ENCODE measurements around the gene TAC4. TPM values are rescaled to one million over a fixed set of nuclear protein-coding genes. Genes with fewer than 3 reads are reported as not detected.

TAC4 gene
- total and polyA plus RNA-seq, 3 experiments from 2014 or later: not detected

DNA sequence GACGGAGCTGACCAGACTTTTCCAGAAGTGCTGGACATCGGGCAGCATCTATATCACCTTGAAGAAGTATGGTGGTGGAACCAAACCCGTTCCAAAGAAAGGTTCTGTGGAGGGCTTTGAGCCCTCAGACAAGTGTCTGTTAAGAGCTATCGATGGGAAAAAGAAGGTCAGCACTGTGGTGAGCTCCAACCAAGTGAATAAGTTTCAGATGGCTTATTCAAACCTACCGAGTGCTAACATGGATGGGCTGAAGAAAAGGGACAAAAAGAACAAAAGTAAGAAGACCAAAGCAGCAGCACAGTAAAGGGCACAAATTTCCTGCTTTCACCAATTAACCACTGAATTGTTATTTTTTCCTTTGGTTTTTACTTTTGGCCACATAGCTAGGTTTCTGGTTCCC is 52.5 kb downstream of the TAC4 start:
- Histone ChIP-seq H3K36me3 (ENCODE audit: insufficient read depth, low read length) (peaks cover 61% of the 10 kb centered on the region), H3K27ac (ENCODE audit: low read depth, low read length) (no peak overlapping the region), H3K4me3 (ENCODE audit: low read length) (no peak overlapping the region), H3K4me1 (ENCODE audit: insufficient read depth, low read length) (peaks cover 38% of the 10 kb centered on the region), H3K27me3 (ENCODE audit: insufficient read depth, low read length, poor library complexity, severe bottlenecking) (no peaks in the 10 kb centered on the region), H3K9me3 (ENCODE audit: low read length) (no peaks in the 10 kb centered on the region)
- no peak for DNase-seq
- H3K36me3 Mint-ChIP-seq: peaks cover 10 to 91% (median 18%) of the 10 kb centered on the region in 3 donors
- no peaks in the 10 kb centered on the region for H3K27me3 Mint-ChIP-seq
- ChIA-PET POLR2A (no interaction called here), CTCF (interaction anchor here (1.5 kb wide), 1 partner anchor 238 kb away, joined by 3 read pairs; no protein-coding TSS in a partner anchor)
- H3K27ac Mint-ChIP-seq: peak overlapping the region in 5 of 8 donors; percentile 21 to 87 (median 72)
- H3K4me1 Mint-ChIP-seq: peaks cover 65 to 82% (median 78%) of the 10 kb centered on the region in 3 donors
- H3K9me3 Mint-ChIP-seq: no peaks in the 10 kb centered on the region
- H3K4me3 Mint-ChIP-seq: peak overlapping the region in 6 of 7 donors; percentile 9 to 78 (median 56)

DNA sequence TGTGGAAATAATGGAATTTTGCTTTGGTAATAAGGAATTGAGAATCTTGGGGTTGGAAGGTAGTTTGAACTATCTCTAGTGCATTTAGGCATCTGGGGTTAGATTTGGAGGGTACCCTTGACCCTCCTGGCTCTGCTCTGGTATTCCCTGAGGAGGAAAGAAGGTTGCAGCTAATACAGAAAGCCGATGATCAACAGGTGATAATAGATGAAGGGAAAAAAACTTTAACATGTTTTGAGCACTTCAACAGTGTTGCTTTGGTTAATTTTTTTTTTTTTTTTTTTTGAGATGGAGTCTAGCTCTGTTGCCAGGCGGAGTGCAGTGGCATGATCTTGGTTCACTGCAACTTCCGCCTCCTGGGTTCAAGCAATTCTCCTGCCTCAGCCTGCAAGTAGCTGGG is 54.6 kb downstream of the TAC4 start:
- H3K9me3 ChIP-seq (ENCODE audit: low read length): no peaks in the 10 kb centered on the region
- Mint-ChIP-seq H3K27ac (peak overlapping the region in 3 of 8 donors; percentile 20 to 66 (median 62)), H3K36me3 (peaks cover 5 to 91% (median 13%) of the 10 kb centered on the region in 3 donors), H3K9me3 (no peaks in the 10 kb centered on the region), H3K4me3 (peak overlapping the region in 1 of 7 donors; percentile 12), H3K4me1 (peaks cover 66 to 83% (median 80%) of the 10 kb centered on the region in 3 donors), H3K27me3 (no peaks in the 10 kb centered on the region)
- H3K4me1 ChIP-seq (ENCODE audit: insufficient read depth, low read length): peaks cover 41% of the 10 kb centered on the region
- H3K4me3 ChIP-seq (ENCODE audit: low read length): no peak overlapping the region
- ChIA-PET CTCF (interaction anchor here (1.0 to 2.2 kb wide), 4 partner anchors 29 to 223 kb away, joined by 3 to 5 read pairs (median 4); partner anchors contain the start of genes FAM117A and SLC35B1), POLR2A (no interaction called here)
- no peak overlapping the region for H3K27ac ChIP-seq (ENCODE audit: low read depth, low read length)
- peaks cover 50% of the 10 kb centered on the region for H3K36me3 ChIP-seq (ENCODE audit: insufficient read depth, low read length)
- no peaks in the 10 kb centered on the region for H3K27me3 ChIP-seq (ENCODE audit: insufficient read depth, low read length, poor library complexity, severe bottlenecking)
- DNase-seq: no peak

DNA sequence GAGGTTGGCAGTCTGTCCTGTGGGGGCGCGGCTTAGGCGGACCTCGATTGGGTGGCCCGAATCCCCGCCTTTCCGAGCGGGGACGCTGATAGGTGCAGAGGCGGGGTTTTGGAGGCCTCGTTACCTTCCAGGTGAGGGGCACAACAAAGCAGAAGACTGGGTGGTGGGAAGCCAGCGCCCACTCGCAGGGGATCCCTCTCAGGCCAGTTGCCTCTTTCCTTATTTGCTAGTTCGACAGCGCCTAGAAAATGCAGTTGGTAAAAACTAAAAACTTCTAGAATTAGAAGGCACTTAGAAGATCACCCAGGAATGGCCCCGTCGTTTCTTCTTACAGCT is 58.7 kb downstream of the TAC4 start:
- peaks cover 21% of the 10 kb centered on the region for H3K36me3 ChIP-seq (ENCODE audit: insufficient read depth, low read length)
- H3K4me3 Mint-ChIP-seq: peak overlapping the region; percentile 91 to 100 (median 96)
- peaks cover 38% of the 10 kb centered on the region for H3K4me1 ChIP-seq (ENCODE audit: insufficient read depth, low read length)
- H3K36me3 Mint-ChIP-seq: peaks cover 0 to 57% (median 5%) of the 10 kb centered on the region in 3 donors
- peak overlapping the region; percentile 65 for H3K4me3 ChIP-seq (ENCODE audit: low read length)
- H3K4me1 Mint-ChIP-seq: peaks cover 50 to 65% (median 65%) of the 10 kb centered on the region in 3 donors
- H3K9me3 ChIP-seq (ENCODE audit: low read length): no peaks in the 10 kb centered on the region
- peak overlapping the region; percentile 90 to 100 (median 98) for H3K27ac Mint-ChIP-seq
- peak overlapping the region; percentile 27 for H3K27ac ChIP-seq (ENCODE audit: low read depth, low read length)
- H3K27me3 ChIP-seq (ENCODE audit: insufficient read depth, low read length, poor library complexity, severe bottlenecking): no peaks in the 10 kb centered on the region
- CTCF ChIA-PET: interaction anchor here (0.6 to 3.1 kb wide), 3 partner anchors 26 to 109 kb away, joined by 3 to 16 read pairs (median 14); partner anchors contain the start of genes FAM117A and SLC35B1
- POLR2A ChIA-PET: interaction anchor here (1.4 to 3.0 kb wide), 5 partner anchors 25 to 82 kb away, joined by 4 to 24 read pairs (median 8); partner anchors contain the start of genes FAM117A and SLC35B1
- DNase-seq: no peak
- H3K9me3 Mint-ChIP-seq: no peaks in the 10 kb centered on the region
- no peaks in the 10 kb centered on the region for H3K27me3 Mint-ChIP-seq

DNA sequence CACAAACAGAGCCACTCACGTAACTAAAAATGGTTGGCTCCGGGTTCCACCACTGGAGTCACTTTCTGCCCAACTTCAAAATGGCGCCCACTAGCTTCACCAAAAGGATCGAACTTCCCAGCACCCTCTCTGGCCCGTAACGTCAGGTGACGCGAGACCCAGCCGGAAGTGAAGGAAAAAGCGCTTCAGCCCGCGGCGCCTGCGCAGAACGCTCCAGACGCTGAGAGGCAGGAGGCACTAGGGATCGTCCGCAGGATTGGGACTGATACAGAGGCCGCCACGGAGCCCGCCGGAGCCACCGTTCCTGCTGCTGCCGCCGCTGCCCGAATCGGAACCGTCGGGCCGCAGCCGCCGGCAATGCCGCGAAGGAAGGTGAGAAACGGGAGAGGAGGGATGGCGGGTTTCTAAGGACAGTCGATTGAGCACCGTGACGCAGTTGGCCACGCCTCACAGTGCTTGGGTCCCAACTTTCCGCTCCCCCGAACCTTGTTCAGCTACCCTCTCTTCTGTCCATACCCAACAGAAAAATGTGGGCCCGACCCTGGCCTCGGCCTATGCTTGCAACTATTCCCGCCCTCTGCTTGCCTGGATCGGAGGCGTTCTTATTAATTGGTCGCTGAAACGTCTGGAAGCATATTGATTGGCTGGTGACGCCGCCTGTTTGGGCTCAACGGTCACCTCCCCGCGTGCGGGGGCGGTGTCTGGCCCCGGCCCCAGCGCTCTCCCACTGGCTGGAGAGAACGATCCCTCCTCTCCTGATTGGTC is 59.2 kb downstream of the TAC4 start, which contains the start of gene KAT7:
Gene KAT7, plus strand, starts transcription at position 204 of the 765 bp plus-strand sequence. Its CDS starts 154 bp downstream, at position 358.
- Mint-ChIP-seq H3K27me3 (no peaks in the 10 kb centered on the region), H3K36me3 (peaks cover 0 to 51% (median 5%) of the 10 kb centered on the region in 3 donors), H3K27ac (peak within 1 kb of the TSS; percentile 90 to 100 (median 98)), H3K9me3 (no peaks in the 10 kb centered on the region), H3K4me3 (peak within 1 kb of the TSS; percentile 91 to 100 (median 96)), H3K4me1 (peaks cover 50 to 60% (median 59%) of the 10 kb centered on the region in 3 donors)
- DNase-seq: peak; percentile 97 to 99 (median 99)
- peak within 1 kb of the TSS; percentile 98 for H3K27ac ChIP-seq (ENCODE audit: low read depth, low read length)
- peaks cover 33% of the 10 kb centered on the region for H3K4me1 ChIP-seq (ENCODE audit: insufficient read depth, low read length)
- POLR2A ChIA-PET: interaction anchor here (0.7 to 3.0 kb wide), 11 partner anchors 22 to 427 kb away, joined by 3 to 24 read pairs (median 5); partner anchors contain the start of genes FAM117A and SLC35B1
- H3K27me3 ChIP-seq (ENCODE audit: insufficient read depth, low read length, poor library complexity, severe bottlenecking): no peaks in the 10 kb centered on the region
- no peaks in the 10 kb centered on the region for H3K9me3 ChIP-seq (ENCODE audit: low read length)
- peaks cover 17% of the 10 kb centered on the region for H3K36me3 ChIP-seq (ENCODE audit: insufficient read depth, low read length)
- peak within 1 kb of the TSS; percentile 93 for H3K4me3 ChIP-seq (ENCODE audit: low read length)
- CTCF ChIA-PET: interaction anchor here (0.6 to 3.4 kb wide), 14 partner anchors 9 to 219 kb away, joined by 3 to 18 read pairs (median 4); partner anchors contain the start of genes FAM117A and SLC35B1

Other genes starting within 250 kb of the TAC4 start
- 10 to 100 TPM; 74.8 to 75.1 TPM for gene SPOP, start 170.0 kb downstream of the TAC4 start, total RNA-seq
- gene SPOP, start 170.0 kb downstream of the TAC4 start, polyA plus RNA-seq: 101 TPM
- gene SLC35B1, start 140.1 kb downstream of the TAC4 start, total RNA-seq: 10 to 100 TPM; 82.8 to 88.9 TPM
- gene SLC35B1, start 140.1 kb downstream of the TAC4 start, polyA plus RNA-seq: 34.6 TPM
- 10 to 100 TPM; 21.8 to 24.8 TPM for gene FAM117A, start 83.9 kb downstream of the TAC4 start, total RNA-seq
- gene FAM117A, start 83.9 kb downstream of the TAC4 start, polyA plus RNA-seq: 85.0 TPM
- gene KAT7, start 59.4 kb downstream of the TAC4 start, total RNA-seq: 10 to 100 TPM; 66.1 to 75.8 TPM
- gene KAT7, start 59.4 kb downstream of the TAC4 start, polyA plus RNA-seq: 58.1 TPM
- under 1 TPM; 0.58 to 0.88 TPM for gene DLX4, start 121.1 kb upstream of the TAC4 start, total RNA-seq
- not detected for gene DLX4, start 121.1 kb upstream of the TAC4 start, polyA plus RNA-seq
- gene DLX3, start 147.2 kb upstream of the TAC4 start, total RNA-seq: under 1 TPM in 1 of 2 experiments, not detected in 1; 0.15 TPM
- not detected for gene DLX3, start 147.2 kb upstream of the TAC4 start, polyA plus RNA-seq
- 10 to 100 TPM; 11.8 to 12.5 TPM for gene ITGA3, start 208.0 kb upstream of the TAC4 start, total RNA-seq
- 2.7 TPM for gene ITGA3, start 208.0 kb upstream of the TAC4 start, polyA plus RNA-seq
- 10 to 100 TPM; 19.5 to 22.4 TPM for gene PDK2, start 247.3 kb upstream of the TAC4 start, total RNA-seq
- 41.2 TPM for gene PDK2, start 247.3 kb upstream of the TAC4 start, polyA plus RNA-seq

All from CD8-positive, alpha-beta memory T cell (primary cell).